Right atrium auricular region (tissue), 2 donors: ENCODE measurements around the gene C1orf21. TPM values are rescaled to one million over a fixed set of nuclear protein-coding genes. Genes with fewer than 3 reads are reported as not detected.

Experiments used
- DNase-seq: peaks from one replicate; pipeline ENCODE4 v3.0.0-alpha.2; 2019; ENCODE audit warnings: low spot score
- H3K27ac ChIP-seq, 2 donors: fragments of 200-600 bp; sonication (generic); 1 replicate in 1 of 2; 2 replicates in 1 of 2; pipeline ENCODE4 v1.5.1; 2016 to 2019
- H3K27me3 ChIP-seq, 2 donors: fragments of 200-600 bp; sonication (generic); one replicate each; pipeline versions ENCODE4 v1.5.1 to v1.6.0; 2017 to 2019
- H3K36me3 ChIP-seq: fragments of 200-600 bp; sonication (generic); one replicate; pipeline ENCODE4 v1.5.1; 2016
- H3K4me1 ChIP-seq, 2 donors: fragments of 200-600 bp; sonication (generic); one replicate each; pipeline versions ENCODE4 v1.5.1 to v1.6.0; 2017 to 2019
- H3K4me3 ChIP-seq, 2 donors: fragments of 200-600 bp; sonication (generic); 1 replicate in 1 of 2; 2 replicates in 1 of 2; pipeline ENCODE4 v1.5.1; 2017 to 2019; ENCODE audit warnings: mild to moderate bottlenecking in 1 of 2, moderate library complexity in 1 of 2
- H3K9me3 ChIP-seq, 2 donors: fragments of 200-600 bp; sonication (generic); one replicate each; pipeline ENCODE4 v1.5.1; 2019
- total RNA-seq, 2 donors: library from RNA; depleted of rRNA; stranded (reverse); fragments of >200 nt; gene quantifications; one replicate each; pipeline ENCODE4 v1.1.0, GENCODE V29; 2016
- TF ChIP-seq, protein P1 (sequence below), 2 donors: fragments of 200-600 bp; sonication (generic); IDR thresholded peaks; one replicate each; pipeline ENCODE4 v1.5.1; 2019; ENCODE audit warnings: antibody characterized with exemption in 2 of 2

C1orf21 gene
- total RNA-seq, 2 donors from 2014 or later: 49.4 to 78.5 TPM

DNA sequence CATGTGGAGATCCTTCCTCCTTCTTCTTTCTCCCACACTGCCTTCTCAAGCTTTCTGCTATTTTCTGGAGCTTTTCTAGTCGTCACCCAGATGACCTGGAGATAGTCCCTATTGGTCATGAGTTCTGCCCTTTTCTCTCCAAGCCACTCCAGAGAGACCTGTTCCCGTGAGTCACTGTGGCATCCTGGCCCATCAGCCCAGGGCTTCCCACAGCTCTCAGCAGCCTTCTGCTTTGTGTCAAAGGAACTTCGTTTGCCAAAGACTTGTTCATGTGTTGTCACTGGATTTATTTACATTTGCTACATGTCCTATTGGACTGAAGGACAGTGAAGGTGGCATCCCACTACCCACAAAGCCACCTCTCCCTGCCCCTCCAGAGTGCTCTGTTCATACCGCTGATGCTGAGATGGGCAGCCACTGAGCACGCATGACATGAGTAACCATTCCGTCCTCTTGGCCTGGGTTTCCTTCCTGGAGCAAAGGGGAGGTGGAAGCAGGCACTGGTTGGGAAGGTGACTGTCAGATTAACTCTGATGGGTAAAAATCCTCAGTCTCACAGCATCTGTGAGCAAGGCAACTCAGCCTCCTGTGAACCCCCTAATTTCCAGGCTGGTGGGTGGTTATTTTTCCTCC lies 248.6 kb downstream of the C1orf21 start:
- no peaks in the 10 kb centered on the region for H3K36me3 ChIP-seq
- TF ChIP-seq, protein P1, sequence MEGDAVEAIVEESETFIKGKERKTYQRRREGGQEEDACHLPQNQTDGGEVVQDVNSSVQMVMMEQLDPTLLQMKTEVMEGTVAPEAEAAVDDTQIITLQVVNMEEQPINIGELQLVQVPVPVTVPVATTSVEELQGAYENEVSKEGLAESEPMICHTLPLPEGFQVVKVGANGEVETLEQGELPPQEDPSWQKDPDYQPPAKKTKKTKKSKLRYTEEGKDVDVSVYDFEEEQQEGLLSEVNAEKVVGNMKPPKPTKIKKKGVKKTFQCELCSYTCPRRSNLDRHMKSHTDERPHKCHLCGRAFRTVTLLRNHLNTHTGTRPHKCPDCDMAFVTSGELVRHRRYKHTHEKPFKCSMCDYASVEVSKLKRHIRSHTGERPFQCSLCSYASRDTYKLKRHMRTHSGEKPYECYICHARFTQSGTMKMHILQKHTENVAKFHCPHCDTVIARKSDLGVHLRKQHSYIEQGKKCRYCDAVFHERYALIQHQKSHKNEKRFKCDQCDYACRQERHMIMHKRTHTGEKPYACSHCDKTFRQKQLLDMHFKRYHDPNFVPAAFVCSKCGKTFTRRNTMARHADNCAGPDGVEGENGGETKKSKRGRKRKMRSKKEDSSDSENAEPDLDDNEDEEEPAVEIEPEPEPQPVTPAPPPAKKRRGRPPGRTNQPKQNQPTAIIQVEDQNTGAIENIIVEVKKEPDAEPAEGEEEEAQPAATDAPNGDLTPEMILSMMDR (IDR thresholded peaks at IDR 0.05): no peak
- H3K27ac ChIP-seq: peak overlapping the region; percentile 26 to 35
- DNase-seq: no peak
- H3K9me3 ChIP-seq: peaks cover 0 to 5% of the 10 kb centered on the region in 2 donors
- peaks cover 0 to 47% of the 10 kb centered on the region in 2 donors for H3K4me1 ChIP-seq
- H3K4me3 ChIP-seq: no peak overlapping the region
- no peaks in the 10 kb centered on the region for H3K27me3 ChIP-seq

DNA sequence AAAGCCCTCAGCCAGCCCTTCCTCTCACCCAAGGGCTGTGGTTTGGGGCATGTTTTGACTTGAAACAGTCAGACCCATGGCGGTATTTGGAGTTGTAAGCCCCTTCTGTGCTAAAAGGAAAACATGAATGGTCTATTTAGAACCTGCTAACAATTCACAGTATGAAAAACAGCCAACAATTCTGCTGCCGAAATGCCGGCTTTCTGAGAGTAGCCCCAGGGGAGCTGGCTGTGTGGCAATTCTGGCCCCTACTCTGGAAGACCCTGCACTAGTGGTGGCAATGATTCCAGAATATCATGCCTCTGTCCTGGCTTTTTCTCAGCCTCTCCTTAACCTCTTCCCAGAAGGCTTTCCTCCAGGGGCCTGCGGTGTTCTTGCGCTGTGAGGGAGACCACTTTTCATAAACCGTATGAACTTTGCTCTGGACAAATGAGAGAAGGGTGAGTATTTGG lies 249.2 kb downstream of the C1orf21 start:
- H3K27ac ChIP-seq: peak overlapping the region; percentile 26 to 35
- no peaks in the 10 kb centered on the region for H3K27me3 ChIP-seq
- no peak overlapping the region for H3K4me3 ChIP-seq
- no peak for DNase-seq
- no peaks in the 10 kb centered on the region for H3K36me3 ChIP-seq
- H3K4me1 ChIP-seq: peaks cover 0 to 41% of the 10 kb centered on the region in 2 donors
- H3K9me3 ChIP-seq: peaks cover 0 to 5% of the 10 kb centered on the region in 2 donors
- TF ChIP-seq, protein P1 (IDR thresholded peaks at IDR 0.05): no peak

DNA sequence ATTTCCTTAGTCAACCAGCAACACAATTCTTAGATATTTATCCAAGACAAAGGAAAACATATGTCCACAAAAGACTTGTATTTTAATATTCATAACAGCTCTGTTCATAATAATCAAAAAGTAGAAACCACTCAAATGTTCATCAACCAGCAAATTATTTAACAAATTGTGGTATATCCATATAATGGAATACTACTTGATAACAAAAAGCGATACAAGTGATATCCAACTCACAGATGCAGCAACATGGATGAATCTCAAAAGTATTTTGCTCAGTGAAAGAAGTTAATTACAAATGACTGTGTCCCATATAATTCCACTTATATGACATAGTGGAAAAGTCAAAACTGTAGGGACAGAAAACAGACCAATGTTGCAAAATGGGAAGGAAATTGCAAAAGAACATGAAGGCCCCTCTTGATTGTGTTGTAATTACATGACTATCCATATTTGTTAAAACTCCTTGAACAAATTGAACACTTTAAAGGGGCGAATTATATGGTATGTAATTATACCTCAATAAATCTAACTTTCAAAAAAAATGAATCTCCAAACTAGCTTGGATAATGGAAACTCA lies 250.9 kb downstream of the C1orf21 start:
- Histone ChIP-seq H3K27ac (no peak overlapping the region), H3K4me3 (no peak overlapping the region), H3K27me3 (no peaks in the 10 kb centered on the region), H3K36me3 (no peaks in the 10 kb centered on the region), H3K9me3 (peaks cover 0 to 5% of the 10 kb centered on the region in 2 donors), H3K4me1 (peaks cover 0 to 30% of the 10 kb centered on the region in 2 donors)
- no peak for DNase-seq
- TF ChIP-seq, protein P1 (IDR thresholded peaks at IDR 0.05): no peak

DNA sequence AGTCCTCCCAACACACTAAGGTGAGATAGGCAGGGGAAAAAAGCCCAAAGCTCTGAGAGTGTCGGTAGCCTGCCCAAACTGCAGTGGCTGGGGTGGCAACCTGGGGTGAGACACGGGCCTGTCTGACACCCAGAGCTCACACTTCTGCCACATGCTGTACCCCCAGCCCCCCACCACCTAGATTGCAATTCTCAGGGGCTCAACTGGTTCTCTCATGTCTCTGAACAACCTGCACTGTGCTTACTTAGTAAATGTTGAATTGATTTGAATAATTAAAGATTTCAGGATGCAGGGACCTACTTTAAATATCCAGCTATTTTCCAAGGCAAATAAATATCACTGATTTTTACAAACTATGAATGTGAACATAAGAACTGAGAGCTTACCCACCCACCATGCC lies 252.4 kb downstream of the C1orf21 start:
- no peak overlapping the region for H3K4me3 ChIP-seq
- H3K27me3 ChIP-seq: no peaks in the 10 kb centered on the region
- H3K4me1 ChIP-seq: peaks cover 0 to 17% of the 10 kb centered on the region in 2 donors
- TF ChIP-seq, protein P1 (IDR thresholded peaks at IDR 0.05): no peak
- H3K36me3 ChIP-seq: no peaks in the 10 kb centered on the region
- peaks cover 0 to 5% of the 10 kb centered on the region in 2 donors for H3K9me3 ChIP-seq
- peak; percentile 51 for DNase-seq
- H3K27ac ChIP-seq: no peak overlapping the region

DNA sequence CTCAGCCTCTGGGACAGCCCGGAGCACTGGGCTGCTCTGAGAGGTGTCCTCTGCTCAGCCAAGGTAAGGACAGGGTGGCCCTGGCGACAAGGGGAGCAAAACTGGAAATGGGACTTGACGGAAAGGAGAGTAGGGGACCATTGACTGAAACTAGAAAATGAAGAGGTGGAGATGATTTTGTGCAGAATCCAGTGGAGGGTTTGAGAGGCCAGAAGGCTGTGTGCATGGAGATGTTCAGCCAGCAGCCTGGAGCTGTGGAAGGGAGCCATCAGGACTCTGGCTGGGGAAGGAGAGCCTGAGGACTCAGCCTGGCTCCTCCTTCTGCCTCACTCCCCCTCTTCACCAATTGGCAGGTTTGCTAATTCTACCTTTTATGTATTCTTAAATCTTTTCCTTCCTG lies 253.7 kb downstream of the C1orf21 start:
- no peak for DNase-seq
- TF ChIP-seq, protein P1 (IDR thresholded peaks at IDR 0.05): no peak
- Histone ChIP-seq H3K4me1 (peaks cover 0 to 9% of the 10 kb centered on the region in 2 donors), H3K9me3 (peaks cover 0 to 5% of the 10 kb centered on the region in 2 donors), H3K4me3 (no peak overlapping the region), H3K27ac (no peak overlapping the region), H3K27me3 (no peaks in the 10 kb centered on the region), H3K36me3 (no peaks in the 10 kb centered on the region)
